T-helper 2 cell treated with Interferon-gamma antibody and Interleukin-4, amounts not matched to agents 5 μg/mL and 100 μg/mL, for 36 hours (primary cell): ENCODE data around the gene PRAMEF14.
"Not testable (repeated sequence)": the region's sequence is repeated elsewhere in the genome, so short reads cannot be mapped to it uniquely, and the experiment has no call there.

Experiments
- DNase-seq: peaks from one replicate; pipeline ENCODE4 v3.0.0; 2021; ENCODE audit warnings: low spot score
- H3K27ac Mint-ChIP-seq: one replicate; pipeline ENCODE4 v1.8.0; 2021; ENCODE audit warnings: mild to moderate bottlenecking, mixed read lengths
- H3K27me3 Mint-ChIP-seq: one replicate; pipeline ENCODE4 v1.8.0; 2021; ENCODE audit warnings: low read depth, mixed read lengths
- H3K36me3 Mint-ChIP-seq: one replicate; pipeline ENCODE4 v1.8.0; 2021; ENCODE audit warnings: low read depth, mixed read lengths
- H3K4me1 Mint-ChIP-seq: one replicate; pipeline ENCODE4 v1.8.0; 2021; ENCODE audit warnings: low read depth, mixed read lengths
- H3K4me3 Mint-ChIP-seq: one replicate; pipeline ENCODE4 v1.8.0; 2022; ENCODE audit warnings: mild to moderate bottlenecking, moderate library complexity, mixed read lengths
- H3K9me3 Mint-ChIP-seq: one replicate; pipeline ENCODE4 v1.8.0; 2021; ENCODE audit warnings: mixed read lengths

The PRAMEF14 gene

GRCh38 chr1:13315281-13315680 lies 31.7 kb downstream of the PRAMEF14 start, which contains the start of gene PRAMEF15:
Gene PRAMEF15, plus strand, starts transcription at chr1:13315581. Its CDS starts 2,827 bp downstream, at chr1:13318408.
- DNase-seq, H3K9me3 Mint-ChIP-seq, H3K4me1 Mint-ChIP-seq, H3K36me3 Mint-ChIP-seq, H3K4me3 Mint-ChIP-seq, H3K27me3 Mint-ChIP-seq, H3K27ac Mint-ChIP-seq: not testable (repeated sequence)

DNA sequence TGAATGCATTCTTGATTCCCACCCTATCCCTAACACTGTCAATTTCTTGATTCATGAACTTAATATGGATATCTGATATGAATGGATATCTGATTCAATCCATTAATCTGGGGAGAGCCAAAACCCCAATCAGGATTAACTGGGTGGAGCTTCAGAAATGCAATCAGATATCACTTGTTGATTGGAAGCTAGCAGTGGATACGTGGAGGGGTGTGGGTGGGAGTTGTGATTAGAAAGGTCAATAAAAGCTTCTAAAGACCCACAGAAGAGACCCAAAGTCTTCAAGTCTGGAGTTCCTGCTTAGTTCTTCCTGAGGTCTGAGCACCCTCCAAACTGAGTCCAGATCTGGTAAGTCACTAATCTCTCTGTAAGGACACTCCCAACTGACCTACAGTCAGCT lies 43.7 kb downstream of the PRAMEF14 start, which contains the start of gene PRAMEF33:
Gene PRAMEF33, plus strand, starts transcription at position 301 of the 400 bp plus-strand sequence. CDS start 2,416 bp downstream, outside the sequence.
- not testable (repeated sequence) for H3K36me3 Mint-ChIP-seq, H3K27ac Mint-ChIP-seq, H3K4me3 Mint-ChIP-seq, H3K9me3 Mint-ChIP-seq, H3K27me3 Mint-ChIP-seq, DNase-seq, H3K4me1 Mint-ChIP-seq

DNA sequence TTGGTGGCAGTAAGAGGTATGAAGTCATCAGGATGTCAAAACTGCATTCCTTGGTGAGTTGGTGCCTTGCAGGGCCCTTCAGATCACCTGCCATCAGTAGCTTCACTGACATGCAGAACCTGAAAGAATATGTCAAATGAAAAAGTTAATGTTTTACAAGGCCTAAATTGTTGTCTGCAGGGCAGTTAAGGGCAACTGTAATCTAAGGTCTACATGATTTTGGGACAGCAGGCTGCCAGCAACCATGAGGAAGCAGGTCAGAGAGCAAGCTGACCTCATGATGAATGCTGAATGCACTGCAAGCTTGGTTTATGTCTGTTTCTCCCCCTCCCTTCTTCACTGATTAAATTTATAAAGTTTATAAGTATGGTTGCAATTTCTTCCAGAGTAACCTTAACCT lies 44.7 kb downstream of the PRAMEF14 start:
- not testable (repeated sequence) for H3K27me3 Mint-ChIP-seq, H3K4me3 Mint-ChIP-seq, H3K4me1 Mint-ChIP-seq, H3K36me3 Mint-ChIP-seq, H3K9me3 Mint-ChIP-seq, DNase-seq, H3K27ac Mint-ChIP-seq

DNA sequence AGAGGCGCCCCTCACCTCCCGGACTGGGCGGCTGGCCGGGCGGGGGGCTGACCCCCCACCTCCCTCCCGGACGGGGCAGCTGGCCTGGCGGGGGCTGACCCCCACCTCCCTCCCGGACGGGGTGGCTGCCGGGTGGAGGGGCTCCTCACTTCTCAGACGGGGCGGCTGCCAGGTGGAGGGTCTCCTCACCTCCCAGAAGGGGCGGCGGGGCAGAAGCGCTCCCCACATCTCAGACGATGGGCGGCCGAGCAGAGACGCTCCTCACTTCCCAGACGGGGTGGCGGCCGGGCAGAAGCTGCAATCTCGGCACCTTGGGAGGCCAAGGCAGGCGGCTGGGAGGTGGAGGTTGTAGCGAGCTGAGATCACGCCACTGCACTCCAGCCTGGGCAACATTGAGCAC lies 48.2 kb downstream of the PRAMEF14 start:
- H3K4me1 Mint-ChIP-seq, DNase-seq, H3K27me3 Mint-ChIP-seq, H3K36me3 Mint-ChIP-seq, H3K4me3 Mint-ChIP-seq, H3K27ac Mint-ChIP-seq, H3K9me3 Mint-ChIP-seq: not testable (repeated sequence)

DNA sequence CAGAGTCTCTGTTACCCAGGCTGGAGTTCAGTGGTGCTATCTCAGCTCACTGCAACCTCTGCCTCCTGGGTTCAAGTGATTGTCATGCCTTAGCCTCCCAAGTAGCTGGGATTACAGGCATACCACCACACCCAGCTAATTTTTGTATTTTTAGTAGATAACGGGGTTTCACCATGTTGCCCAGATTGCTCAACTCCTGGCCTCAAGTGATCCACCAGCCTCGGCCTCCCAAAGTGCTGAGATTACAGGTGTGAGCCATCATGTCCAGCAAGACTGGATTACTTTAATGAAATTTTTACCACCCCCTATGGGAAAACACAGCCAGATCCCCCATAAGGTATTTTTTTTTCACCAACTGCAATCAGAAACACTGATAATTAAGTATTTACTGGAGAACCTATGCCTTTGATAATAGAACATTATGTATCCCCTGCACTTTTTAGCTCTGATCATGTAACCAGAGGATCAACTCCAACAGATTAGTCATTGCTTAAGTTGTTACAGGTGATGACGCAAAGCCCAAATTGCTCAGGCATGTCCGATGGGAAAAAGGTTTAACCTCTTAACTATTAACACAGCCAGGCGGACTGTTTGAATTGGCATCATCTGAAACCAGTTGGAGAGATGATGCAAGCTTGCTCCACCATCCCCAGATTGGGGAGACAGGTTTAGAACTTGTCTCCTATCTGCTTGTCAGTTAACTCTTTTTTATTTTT lies 49.6 kb downstream of the PRAMEF14 start:
- not testable (repeated sequence) for H3K27me3 Mint-ChIP-seq, H3K4me1 Mint-ChIP-seq, H3K9me3 Mint-ChIP-seq, DNase-seq, H3K36me3 Mint-ChIP-seq, H3K4me3 Mint-ChIP-seq, H3K27ac Mint-ChIP-seq
